NB4 (cell line): Measurements from ENCODE around the gene ZNF831.

Experiments
- DNase-seq: peaks from one replicate; pipeline ENCODE4 v3.0.0; 2010; ENCODE audit warnings: low read depth
- H3K4me3 ChIP-seq: one replicate; pipeline ENCODE4 v1.5.1; 2011; ENCODE audit warnings: mild to moderate bottlenecking, low read depth, low read length, moderate library complexity
- CTCF ChIP-seq: IDR thresholded peaks from one replicate; pipeline ENCODE4 v1.5.1; 2012; ENCODE audit warnings: low read depth, low read length
- MAX ChIP-seq: IDR thresholded peaks from 2 replicates; pipeline ENCODE4 v1.6.1; 2011; ENCODE audit warnings: low read depth, low read length
- MYC ChIP-seq: IDR thresholded peaks from 2 replicates; pipeline ENCODE4 v1.6.1; 2011; ENCODE audit warnings: low read depth, low read length
- POLR2A ChIP-seq: IDR thresholded peaks from 2 replicates; pipeline ENCODE4 v1.6.1; 2011; ENCODE audit warnings: mild to moderate bottlenecking; ENCODE audit not compliant: insufficient read length; ENCODE audit errors: extremely low read depth

The ZNF831 gene

GRCh38 chr20:59210186-59210585 lies 46.6 kb downstream of the ZNF831 start:
- TF ChIP-seq MYC, result no peak
- no peak for TF ChIP-seq CTCF
- TF ChIP-seq MAX, result no peak
- no peak for TF ChIP-seq POLR2A

GRCh38 chr20:59211208-59211765 lies 47.7 kb downstream of the ZNF831 start:
- no peak for DNase-seq
- H3K4me3 ChIP-seq, result no peak overlapping the region
- TF ChIP-seq CTCF, result no peak
- TF ChIP-seq MAX, result no peak
- no peak for TF ChIP-seq MYC
- no peak for TF ChIP-seq POLR2A

More at GRCh38 chr20:59210186-59210585, 46.6 kb downstream of the ZNF831 start:
- H3K4me3 ChIP-seq, result no peak overlapping the region
- DNase-seq, result no peak

GRCh38 chr20:59214073-59214472 lies 50.5 kb downstream of the ZNF831 start:
- DNase-seq, result no peak
- TF ChIP-seq MYC, result no peak
- TF ChIP-seq CTCF, result no peak
- no peak for TF ChIP-seq MAX
- no peak for TF ChIP-seq POLR2A
- no peak overlapping the region for H3K4me3 ChIP-seq

GRCh38 chr20:59214606-59215547 lies 51.3 kb downstream of the ZNF831 start:
- TF ChIP-seq MAX (no peak), MYC (no peak), CTCF (no peak), POLR2A (no peak)
- no peak overlapping the region for H3K4me3 ChIP-seq
- DNase-seq, result no peak

- TF ChIP-seq MAX, result no peak
- TF ChIP-seq MYC, result no peak
- TF ChIP-seq CTCF, result no peak
- no peak for TF ChIP-seq POLR2A
- H3K4me3 ChIP-seq, result no peak overlapping the region
- peak; percentile 47 for DNase-seq
These were observed 53.6 kb downstream of the ZNF831 start for GRCh38 chr20:59217173-59217572.
